ENCODE measurements around the gene RHOH. TPM values are rescaled to one million over a fixed set of nuclear protein-coding genes. Genes with fewer than 3 reads are reported as not detected.

Gene RHOH
- total and polyA plus RNA-seq, 2 of the 13 experiments (the other 11 are each of a cell fraction or from before 2014, with no cell fraction given) = 0.57 TPM; not detected in 1

- no peak for TF ChIP-seq CSRNP1 (CRISPR knock-in tag; IDR thresholded peaks at IDR 0.05)
- TF ChIP-seq, protein P1, sequence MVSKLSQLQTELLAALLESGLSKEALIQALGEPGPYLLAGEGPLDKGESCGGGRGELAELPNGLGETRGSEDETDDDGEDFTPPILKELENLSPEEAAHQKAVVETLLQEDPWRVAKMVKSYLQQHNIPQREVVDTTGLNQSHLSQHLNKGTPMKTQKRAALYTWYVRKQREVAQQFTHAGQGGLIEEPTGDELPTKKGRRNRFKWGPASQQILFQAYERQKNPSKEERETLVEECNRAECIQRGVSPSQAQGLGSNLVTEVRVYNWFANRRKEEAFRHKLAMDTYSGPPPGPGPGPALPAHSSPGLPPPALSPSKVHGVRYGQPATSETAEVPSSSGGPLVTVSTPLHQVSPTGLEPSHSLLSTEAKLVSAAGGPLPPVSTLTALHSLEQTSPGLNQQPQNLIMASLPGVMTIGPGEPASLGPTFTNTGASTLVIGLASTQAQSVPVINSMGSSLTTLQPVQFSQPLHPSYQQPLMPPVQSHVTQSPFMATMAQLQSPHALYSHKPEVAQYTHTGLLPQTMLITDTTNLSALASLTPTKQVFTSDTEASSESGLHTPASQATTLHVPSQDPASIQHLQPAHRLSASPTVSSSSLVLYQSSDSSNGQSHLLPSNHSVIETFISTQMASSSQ (IDR thresholded peaks at IDR 0.05; ENCODE audit: low read depth) = no peak
- TF ChIP-seq, protein P1 (CRISPR knock-in tag; IDR thresholded peaks at IDR 0.05; ENCODE audit: borderline replicate concordance) = no peak
- no peak for TF ChIP-seq ZBTB40 (IDR thresholded peaks at IDR 0.05)
- no peak for TF ChIP-seq ZBTB40 (CRISPR knock-in tag; IDR thresholded peaks at IDR 0.05)
- TF ChIP-seq BCLAF1 (IDR thresholded peaks at IDR 0.05) = no peak
Observed at GRCh38 chr4:40225497-40225896, 28.7 kb downstream of the RHOH start (continued).

All from HepG2 (cell line).